Astrocyte (in vitro differentiated cells and primary cell): ENCODE measurements around the gene CD276. TPM values are rescaled to one million over a fixed set of nuclear protein-coding genes. Genes with fewer than 3 reads are reported as not detected.

Experiments
- DNase-seq: peaks from one replicate; pipeline ENCODE4 v3.0.0-alpha.2; 2010; ENCODE audit warnings: low read depth
- FAIRE-seq: peaks from 2 replicates; lab custom pipeline; 2011; peaks lifted over from hg19 to GRCh38; lab: Jason Lieb, UNC
- H2AFZ ChIP-seq: 2 replicates; pipeline ENCODE4 v1.6.0; 2012; ENCODE audit warnings: low read depth, low read length, inconsistent platforms
- H3K27ac ChIP-seq: 2 replicates; pipeline ENCODE4 v1.5.1; 2011; ENCODE audit warnings: low read depth, low read length, inconsistent platforms
- H3K27me3 ChIP-seq: 2 replicates; pipeline ENCODE4 v1.6.0; 2011; ENCODE audit warnings: low read length, inconsistent platforms; ENCODE audit not compliant: insufficient read depth
- H3K36me3 ChIP-seq: 2 replicates; pipeline ENCODE4 v1.5.1; 2011; ENCODE audit warnings: low read length, inconsistent platforms; ENCODE audit not compliant: insufficient read depth
- H3K4me1 ChIP-seq: 2 replicates; pipeline ENCODE4 v1.5.1; 2011; ENCODE audit warnings: low read length, inconsistent platforms; ENCODE audit not compliant: insufficient read depth
- H3K4me2 ChIP-seq: 2 replicates; pipeline ENCODE4 v1.6.0; 2012; ENCODE audit warnings: low read length, inconsistent platforms
- H3K4me3 ChIP-seq: 2 replicates; pipeline ENCODE4 v1.5.1; 2011; ENCODE audit warnings: low read depth, mild to moderate bottlenecking, low read length, inconsistent platforms; ENCODE audit not compliant: insufficient read depth
- H3K79me2 ChIP-seq: 2 replicates; pipeline ENCODE4 v1.6.0; 2012; ENCODE audit warnings: mild to moderate bottlenecking, low read length, inconsistent platforms; ENCODE audit not compliant: insufficient read depth
- H3K9ac ChIP-seq: 2 replicates; pipeline ENCODE4 v1.6.0; 2012; ENCODE audit warnings: mild to moderate bottlenecking, low read length, inconsistent platforms
- H3K9me3 ChIP-seq: 2 replicates; pipeline ENCODE4 v1.5.1; 2012; ENCODE audit warnings: low read depth, mild to moderate bottlenecking, low read length, inconsistent platforms; ENCODE audit not compliant: insufficient read depth
- H4K20me1 ChIP-seq: 2 replicates; pipeline ENCODE4 v1.6.0; 2012; ENCODE audit warnings: low read length, inconsistent platforms; ENCODE audit not compliant: insufficient read depth
- H3K27ac Mint-ChIP-seq: one replicate; pipeline ENCODE4 v1.8.0; 2021; ENCODE audit warnings: mild to moderate bottlenecking, mixed read lengths; ENCODE audit not compliant: unreplicated experiment
- H3K27me3 Mint-ChIP-seq: one replicate; pipeline ENCODE4 v1.8.0; 2021; ENCODE audit warnings: low read depth, mixed read lengths; ENCODE audit not compliant: unreplicated experiment
- H3K36me3 Mint-ChIP-seq: one replicate; pipeline ENCODE4 v1.8.0; 2021; ENCODE audit warnings: low read depth, mixed read lengths; ENCODE audit not compliant: unreplicated experiment
- H3K4me1 Mint-ChIP-seq: one replicate; pipeline ENCODE4 v1.8.0; 2021; ENCODE audit warnings: low read depth, mixed read lengths; ENCODE audit not compliant: unreplicated experiment
- H3K4me3 Mint-ChIP-seq: one replicate; pipeline ENCODE4 v1.8.0; 2021; ENCODE audit warnings: mild to moderate bottlenecking, moderate library complexity, mixed read lengths; ENCODE audit not compliant: unreplicated experiment
- H3K9me3 Mint-ChIP-seq: one replicate; pipeline ENCODE4 v1.8.0; 2021; ENCODE audit warnings: mild to moderate bottlenecking, mixed read lengths; ENCODE audit not compliant: unreplicated experiment
- CTCF ChIP-seq: IDR thresholded peaks from 2 replicates; pipeline ENCODE4 v1.5.1; 2011; ENCODE audit warnings: low read depth, mild to moderate bottlenecking, inconsistent platforms, low read length, moderate library complexity; ENCODE audit not compliant: insufficient read depth
- EZH2 ChIP-seq: IDR thresholded peaks from 2 replicates; pipeline ENCODE4 v1.6.1; 2012; ENCODE audit warnings: mild to moderate bottlenecking, low read length, inconsistent platforms; ENCODE audit not compliant: insufficient read depth
- total RNA-seq: library from RNA; stranded (reverse); gene quantifications from 2 replicates; pipeline ENCODE4 v1.2.1, GENCODE V29; 2021

The CD276 gene
- total RNA-seq, 1 donor from 2014 or later, result 225 TPM

GRCh38 chr15:73757571-73757970, 73.4 kb downstream of the CD276 start:
- DNase-seq (no peak), FAIRE-seq (no peak)
- H3K4me2 ChIP-seq, result no peak overlapping the region
- no peaks in the 10 kb centered on the region for H3K36me3 Mint-ChIP-seq
- no peaks in the 10 kb centered on the region for H3K4me1 ChIP-seq
- no peak overlapping the region for H3K27ac ChIP-seq
- H4K20me1 ChIP-seq, result no peaks in the 10 kb centered on the region
- H3K4me1 Mint-ChIP-seq, result peaks cover 8% of the 10 kb centered on the region
- no peaks in the 10 kb centered on the region for H3K79me2 ChIP-seq
- H3K9ac ChIP-seq, result no peak overlapping the region
- H3K27me3 Mint-ChIP-seq, result peaks cover 29% of the 10 kb centered on the region
- H3K27ac Mint-ChIP-seq, result no peak overlapping the region
- peaks cover 40% of the 10 kb centered on the region for H3K27me3 ChIP-seq
- no peak overlapping the region for H3K4me3 ChIP-seq
- H3K9me3 ChIP-seq, result no peaks in the 10 kb centered on the region
- H3K9me3 Mint-ChIP-seq, result peaks cover 1% of the 10 kb centered on the region
- no peak overlapping the region for H2AFZ ChIP-seq
- no peak overlapping the region for H3K4me3 Mint-ChIP-seq
- TF ChIP-seq EZH2, result no peak
- H3K36me3 ChIP-seq, result no peaks in the 10 kb centered on the region

- H3K27me3 ChIP-seq, result peaks cover 42% of the 10 kb centered on the region
- no peaks in the 10 kb centered on the region for H3K36me3 ChIP-seq
- no peak overlapping the region for H3K27ac ChIP-seq
- H3K27ac Mint-ChIP-seq, result no peak overlapping the region
- H3K4me1 Mint-ChIP-seq, result peaks cover 8% of the 10 kb centered on the region
- no peaks in the 10 kb centered on the region for H3K79me2 ChIP-seq
- no peak overlapping the region for H3K4me3 Mint-ChIP-seq
- peaks cover 30% of the 10 kb centered on the region for H3K27me3 Mint-ChIP-seq
- H3K9ac ChIP-seq, result no peak overlapping the region
- no peaks in the 10 kb centered on the region for H4K20me1 ChIP-seq
- FAIRE-seq, result no peak
- peaks cover 1% of the 10 kb centered on the region for H3K9me3 Mint-ChIP-seq
- no peaks in the 10 kb centered on the region for H3K9me3 ChIP-seq
- TF ChIP-seq EZH2 (no peak), CTCF (no peak)
- no peaks in the 10 kb centered on the region for H3K4me1 ChIP-seq
- DNase-seq, result no peak
- no peak overlapping the region for H3K4me2 ChIP-seq
- no peak overlapping the region for H2AFZ ChIP-seq
- H3K36me3 Mint-ChIP-seq, result no peaks in the 10 kb centered on the region
- H3K4me3 ChIP-seq, result no peak overlapping the region
Observed at GRCh38 chr15:73758461-73758860, 74.3 kb downstream of the CD276 start.

- H2AFZ ChIP-seq, result no peak overlapping the region
- no peak overlapping the region for H3K27ac ChIP-seq
- H3K9me3 Mint-ChIP-seq, result no peaks in the 10 kb centered on the region
- no peak overlapping the region for H3K4me2 ChIP-seq
- H3K4me3 Mint-ChIP-seq, result no peak overlapping the region
- no peak for TF ChIP-seq EZH2
- no peak for TF ChIP-seq CTCF
- no peaks in the 10 kb centered on the region for H3K4me1 ChIP-seq
- H3K4me3 ChIP-seq, result no peak overlapping the region
- no peaks in the 10 kb centered on the region for H3K79me2 ChIP-seq
- H3K36me3 Mint-ChIP-seq, result no peaks in the 10 kb centered on the region
- H3K9me3 ChIP-seq, result no peaks in the 10 kb centered on the region
- FAIRE-seq, result no peak
- H4K20me1 ChIP-seq, result no peaks in the 10 kb centered on the region
- H3K36me3 ChIP-seq, result no peaks in the 10 kb centered on the region
- no peak for DNase-seq
- peaks cover under 1% of the 10 kb centered on the region for H3K4me1 Mint-ChIP-seq
- no peak overlapping the region for H3K27ac Mint-ChIP-seq
- H3K27me3 ChIP-seq, result peaks cover 47% of the 10 kb centered on the region
- H3K9ac ChIP-seq, result no peak overlapping the region
- H3K27me3 Mint-ChIP-seq, result peaks cover 19% of the 10 kb centered on the region
Observed at GRCh38 chr15:73760330-73761329, 76.4 kb downstream of the CD276 start.
